ENCODE data around the gene RMND1.
"Not testable (repeated sequence)": the region's sequence is repeated elsewhere in the genome, so short reads cannot be mapped to it uniquely, and the experiment has no call there.

RMND1 gene

DNA sequence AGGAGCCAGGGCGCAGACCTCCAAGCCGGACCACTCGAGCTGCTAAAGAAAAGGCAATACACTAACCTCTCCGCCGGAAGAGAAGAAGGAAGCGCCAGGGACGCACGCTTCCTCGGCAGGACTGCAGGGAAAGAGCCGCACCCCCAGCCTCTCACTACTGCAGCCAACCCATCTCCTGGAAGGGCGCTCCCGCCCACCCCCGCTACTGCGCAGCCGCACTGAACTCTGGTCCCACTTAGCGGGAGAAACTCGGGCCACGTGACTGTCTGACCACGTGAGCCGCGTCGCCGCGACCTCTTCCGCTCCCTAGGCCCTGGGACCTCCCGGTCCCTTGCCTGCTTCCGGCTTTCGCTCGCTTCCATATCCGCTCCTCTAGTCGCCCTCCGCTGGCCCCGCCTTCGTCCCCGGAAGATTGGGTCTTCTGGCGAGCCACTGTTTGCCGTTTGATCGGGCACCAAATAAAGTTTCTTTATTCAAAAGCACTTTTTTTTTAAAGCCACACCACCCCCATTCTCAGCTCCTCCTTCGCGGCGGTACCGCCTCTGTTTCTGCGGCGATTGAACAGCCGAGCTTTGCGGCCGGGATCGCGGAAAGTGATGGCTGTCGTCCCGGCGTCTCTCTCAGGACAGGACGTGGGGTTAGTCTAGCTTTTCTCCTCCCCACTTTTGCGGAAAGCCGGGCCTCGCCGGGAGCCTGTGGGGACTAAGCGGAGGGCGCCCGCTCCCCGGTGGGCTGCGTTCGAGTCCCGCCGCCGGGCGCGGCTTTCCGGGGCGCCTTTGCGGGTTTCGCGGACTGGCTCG lies at the start of gene RMND1:
RMND1 (minus strand) TSS at position 177 of the 800 bp plus-strand sequence. CDS start 6,315 bp downstream, outside the sequence.
- peak; percentile 99 for DNase-seq

DNA sequence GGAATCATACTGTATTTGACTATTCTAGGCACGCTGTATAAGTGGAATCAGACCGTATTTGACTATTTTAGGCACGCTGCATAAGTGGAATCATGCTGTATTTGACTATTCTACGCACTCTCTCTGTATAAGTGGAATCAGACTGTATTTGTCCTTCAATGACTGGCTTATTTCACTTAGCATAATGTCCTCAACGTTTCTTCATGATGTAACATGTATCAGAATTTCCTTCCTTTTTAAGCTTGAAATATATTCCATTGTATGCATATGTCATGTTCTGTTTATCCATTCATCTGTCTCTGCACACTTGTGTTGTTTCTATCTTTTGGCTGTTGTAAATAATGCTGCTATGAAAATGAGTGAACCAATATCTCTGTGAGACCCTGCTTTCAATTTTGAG lies 47.6 kb upstream of the RMND1 start:
- no peak for DNase-seq

DNA sequence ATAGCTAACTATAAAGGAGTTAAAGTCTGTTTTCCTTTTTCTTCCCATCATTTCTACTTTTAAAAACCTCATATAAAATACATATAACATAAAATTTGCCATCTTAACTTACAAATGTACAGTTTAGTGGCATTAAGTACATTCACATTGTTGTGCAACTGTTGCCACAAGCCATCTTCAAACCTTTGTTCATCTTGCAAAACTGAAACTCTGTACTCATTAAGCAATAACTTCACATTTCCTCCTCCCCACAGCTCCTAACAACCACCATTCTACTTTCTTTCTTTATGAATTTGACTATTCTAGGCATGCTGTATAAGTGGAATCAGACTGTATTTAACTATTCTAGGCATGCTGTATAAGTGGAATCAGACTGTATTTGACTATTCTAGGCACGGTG lies 46.4 kb upstream of the RMND1 start:
- DNase-seq: no peak

DNA sequence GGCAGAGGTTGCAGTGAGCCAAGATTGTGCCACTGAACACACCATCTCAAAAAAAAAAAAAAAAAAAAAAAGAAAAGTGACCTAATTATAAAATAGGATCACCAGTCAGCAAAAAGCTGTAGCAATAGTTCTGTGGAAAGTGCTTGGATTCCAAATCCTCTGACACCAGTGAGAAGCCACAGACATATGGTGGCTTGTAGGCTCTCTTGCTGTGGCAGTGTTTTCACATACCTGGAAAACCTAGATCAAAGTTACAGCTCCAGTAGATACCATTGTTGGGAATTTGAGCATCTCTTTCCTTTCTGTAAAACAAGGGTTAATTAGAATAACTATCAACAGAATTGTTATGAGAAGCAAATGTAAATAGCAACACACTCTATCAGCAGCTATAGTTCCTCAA lies 46.0 kb upstream of the RMND1 start:
- DNase-seq: no peak

- DNase-seq: no peak
Measured at GRCh38 chr6:151495380-151495779, 43.5 kb upstream of the RMND1 start.

GRCh38 chr6:151494936-151495320 lies 43.0 kb upstream of the RMND1 start:
- DNase-seq: no peak

DNA sequence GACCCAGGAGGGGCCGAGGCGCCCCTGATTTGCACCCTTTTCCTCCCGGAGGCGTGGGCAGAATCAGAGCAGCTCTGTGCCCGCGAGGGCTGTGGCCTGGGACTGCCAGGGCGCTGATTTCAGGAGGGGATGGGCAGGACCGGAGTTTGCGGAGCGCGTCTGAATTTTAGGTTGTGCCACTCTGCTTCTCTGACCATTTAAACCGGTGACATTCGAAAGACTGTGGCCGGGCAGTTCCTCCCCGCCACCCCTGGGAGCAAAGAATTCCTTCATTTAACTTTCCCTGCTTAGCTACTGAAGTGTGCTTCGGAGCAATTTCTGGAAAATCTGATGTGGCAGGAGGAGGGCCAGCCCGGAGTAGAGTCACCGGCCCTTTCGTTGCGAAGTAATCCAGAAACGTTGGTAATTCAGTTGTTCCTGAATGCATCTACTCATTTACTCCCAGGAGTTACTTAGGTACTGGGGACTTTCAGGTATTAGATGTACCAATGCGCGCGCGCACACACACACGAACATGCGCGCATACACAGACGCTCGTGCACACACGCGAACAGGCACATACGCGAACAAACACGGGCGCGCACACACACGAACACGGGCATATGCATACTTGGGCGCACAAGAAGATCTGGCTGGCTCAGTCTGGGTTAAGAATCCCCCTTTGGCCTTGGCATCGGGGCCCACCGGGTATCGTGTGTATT lies 42.5 kb upstream of the RMND1 start:
- DNase-seq: no peak

- DNase-seq: peak; percentile 6
Measured at GRCh38 chr6:151493804-151494234, 41.9 kb upstream of the RMND1 start, which contains the start of gene CCDC170. Gene CCDC170, plus strand, starts transcription at chr6:151494017. Its CDS starts 112 bp downstream, at chr6:151494129.

DNA sequence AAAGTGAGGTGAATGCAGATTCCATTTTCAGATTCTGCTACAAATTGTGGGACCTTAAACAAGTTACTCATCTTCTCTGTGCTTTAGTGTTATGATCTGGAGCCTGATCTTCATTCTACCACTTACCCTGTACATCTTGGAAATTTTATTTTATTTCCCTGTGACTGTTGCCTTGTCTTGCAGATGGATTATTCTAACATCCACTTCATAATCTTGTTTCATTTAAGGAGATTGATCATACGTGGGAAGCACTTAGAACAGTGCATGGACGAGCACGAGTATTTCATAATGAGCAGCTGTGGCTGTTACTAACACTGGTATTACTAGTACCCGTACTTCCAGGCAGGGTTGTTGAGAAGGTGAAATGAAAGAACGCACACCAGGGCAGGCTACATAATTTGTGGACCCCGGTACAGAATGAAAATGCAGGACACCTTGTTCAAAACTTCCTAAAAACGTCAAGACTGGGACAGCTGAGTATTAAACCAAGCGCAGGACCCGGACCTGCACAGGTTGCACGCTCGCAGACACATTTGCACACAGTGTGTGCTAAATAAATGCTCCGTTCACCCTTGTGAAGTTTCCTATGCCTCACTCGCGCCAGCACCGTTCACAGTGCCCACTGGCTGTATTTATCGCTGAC lies 41.4 kb upstream of the RMND1 start:
- DNase-seq: no peak

DNA sequence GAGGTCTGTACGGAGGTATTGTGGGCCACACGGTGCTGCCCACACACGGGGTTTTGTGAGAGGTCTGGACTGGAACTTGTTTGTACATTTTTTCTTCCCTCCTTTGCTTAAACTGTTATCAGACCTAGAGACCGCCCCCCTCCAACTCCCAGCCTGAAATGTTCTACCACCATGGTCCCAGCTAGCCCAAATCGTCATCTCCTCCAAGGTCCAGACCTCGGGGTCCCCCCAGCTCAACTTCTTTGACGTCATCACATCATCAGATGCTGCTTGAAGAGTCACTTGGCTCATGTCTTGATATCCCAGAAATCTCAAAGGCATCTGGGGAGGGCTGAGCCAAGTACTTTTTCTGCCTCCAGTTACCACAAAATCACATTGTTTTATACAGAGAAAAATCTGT lies 39.1 kb upstream of the RMND1 start:
- no peak for DNase-seq

DNA sequence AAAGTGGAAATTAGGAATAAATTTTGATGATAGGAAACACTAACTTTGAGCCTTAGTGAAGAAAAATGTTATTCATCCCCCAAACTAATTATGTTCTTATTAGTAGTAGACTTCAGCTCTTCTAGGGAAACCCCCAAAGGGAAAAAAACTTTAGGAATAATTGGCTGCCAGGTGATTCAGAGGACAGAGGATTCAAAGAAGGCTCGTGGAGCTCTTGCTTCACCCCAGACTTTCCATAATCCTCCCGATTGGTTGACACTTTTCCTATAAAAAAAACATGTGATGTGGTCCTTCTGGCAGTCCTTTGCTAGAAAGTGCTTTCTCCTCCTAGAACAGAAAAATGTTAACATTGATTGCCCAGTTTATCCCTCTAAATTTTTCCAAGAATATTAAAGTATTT lies 36.3 kb upstream of the RMND1 start:
- DNase-seq: no peak

- DNase-seq: no peak
Measured at GRCh38 chr6:151483994-151484393, 32.1 kb upstream of the RMND1 start.

DNA sequence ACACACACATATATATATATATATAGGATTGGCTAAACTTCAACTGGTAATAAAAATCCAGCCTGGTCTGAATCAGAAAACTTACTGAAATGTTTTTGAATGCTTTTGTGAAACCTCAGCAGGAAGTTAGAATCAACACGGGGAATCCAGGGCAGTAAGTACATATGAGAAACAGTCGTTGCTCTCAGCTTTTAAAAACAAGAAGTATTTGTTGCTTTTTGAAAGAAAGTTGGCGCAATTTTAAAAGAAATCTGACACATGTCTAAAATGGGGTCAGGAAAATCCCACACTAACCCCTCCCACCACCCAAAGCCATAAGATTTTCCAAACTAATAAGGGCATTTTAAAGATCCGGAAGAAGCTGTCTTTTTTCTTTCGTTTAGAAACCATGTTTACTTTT lies 30.4 kb upstream of the RMND1 start:
- DNase-seq: peak; percentile 48

DNA sequence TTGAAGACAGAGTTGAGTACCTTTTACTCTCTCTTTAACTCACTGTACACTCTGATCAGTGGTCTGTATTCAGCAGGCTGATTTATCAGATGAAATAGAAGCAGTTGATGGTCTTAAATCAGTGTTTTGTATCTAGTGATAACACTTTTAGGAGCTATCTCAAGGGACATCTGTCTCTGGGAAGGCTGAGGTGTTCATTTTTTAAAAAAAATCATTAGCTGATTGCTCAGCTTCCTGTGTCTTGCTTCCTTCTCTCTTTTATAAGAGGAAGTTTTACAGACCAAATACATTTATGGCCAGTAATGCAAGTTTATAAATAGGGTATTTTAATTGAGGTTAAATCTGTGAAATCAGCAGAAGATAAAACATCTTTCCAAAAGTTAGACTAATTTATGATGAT lies 29.9 kb upstream of the RMND1 start:
- DNase-seq: peak; percentile 22

GRCh38 chr6:151478670-151479069 lies 26.7 kb upstream of the RMND1 start:
- DNase-seq: no peak

DNA sequence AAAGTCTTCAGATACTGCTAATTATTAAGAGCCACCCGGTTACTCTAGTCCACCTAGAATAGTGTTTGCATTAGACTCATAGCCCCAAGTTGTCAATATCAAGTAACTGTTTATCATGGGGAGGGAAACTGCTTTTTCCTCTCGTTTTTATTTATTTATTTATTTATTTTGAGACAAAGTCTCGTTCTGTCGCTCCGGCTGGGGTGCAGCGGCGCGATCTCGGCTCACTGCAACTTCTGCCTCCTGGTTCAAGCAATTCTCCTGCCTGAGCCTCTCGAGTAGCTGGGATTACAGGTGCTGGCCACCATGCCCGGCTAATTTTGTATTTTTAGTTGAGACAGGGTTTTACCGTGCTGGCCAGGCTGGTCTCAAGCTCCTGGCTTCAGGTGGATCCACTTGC lies 25.8 kb upstream of the RMND1 start:
- DNase-seq: no peak

DNA sequence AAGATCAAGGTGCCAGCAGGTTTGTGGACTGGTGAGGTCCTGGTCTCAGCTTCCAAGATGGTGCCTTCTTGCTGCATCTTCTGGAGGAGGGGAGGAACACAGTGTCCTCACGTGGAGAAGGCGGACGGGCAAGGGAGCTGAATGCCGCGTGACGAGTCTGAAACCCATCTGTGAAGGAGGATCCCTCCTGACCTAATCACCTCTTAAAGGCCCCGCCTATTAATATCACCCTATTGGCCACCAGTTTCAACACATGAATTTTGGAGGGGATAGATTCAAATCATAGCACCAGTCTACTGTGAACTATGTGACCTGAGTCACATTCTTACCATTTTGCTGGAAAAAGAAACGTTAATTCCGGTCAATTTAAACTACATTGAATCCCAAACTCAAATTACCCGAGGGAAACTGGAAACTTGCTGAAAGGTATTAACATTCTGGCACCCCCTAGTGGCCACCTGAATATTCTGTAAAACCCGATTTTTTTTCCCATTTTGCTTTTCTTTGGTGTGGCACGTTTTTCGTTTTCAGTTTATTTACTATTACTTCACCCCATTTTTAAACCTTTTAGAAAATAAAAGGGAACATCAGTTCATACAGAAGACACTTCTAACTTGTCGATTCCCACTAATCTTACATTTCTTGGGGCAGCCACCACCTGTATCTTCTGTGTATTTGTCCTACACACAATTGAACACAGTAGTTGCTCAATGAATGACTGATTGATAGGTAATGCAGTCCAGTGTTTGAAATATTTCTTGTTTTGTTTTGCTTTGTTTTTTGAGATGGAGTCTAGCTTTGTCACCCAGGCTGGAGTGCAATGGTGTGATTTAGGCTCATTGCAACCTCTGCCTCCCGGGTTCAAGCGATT lies 24.0 kb upstream of the RMND1 start:
- peak; percentile 63 for DNase-seq

- no peak for DNase-seq
Measured at GRCh38 chr6:151464702-151465101, 12.8 kb upstream of the RMND1 start.

GRCh38 chr6:151461673-151462072 lies 9.7 kb upstream of the RMND1 start:
- DNase-seq: no peak

DNA sequence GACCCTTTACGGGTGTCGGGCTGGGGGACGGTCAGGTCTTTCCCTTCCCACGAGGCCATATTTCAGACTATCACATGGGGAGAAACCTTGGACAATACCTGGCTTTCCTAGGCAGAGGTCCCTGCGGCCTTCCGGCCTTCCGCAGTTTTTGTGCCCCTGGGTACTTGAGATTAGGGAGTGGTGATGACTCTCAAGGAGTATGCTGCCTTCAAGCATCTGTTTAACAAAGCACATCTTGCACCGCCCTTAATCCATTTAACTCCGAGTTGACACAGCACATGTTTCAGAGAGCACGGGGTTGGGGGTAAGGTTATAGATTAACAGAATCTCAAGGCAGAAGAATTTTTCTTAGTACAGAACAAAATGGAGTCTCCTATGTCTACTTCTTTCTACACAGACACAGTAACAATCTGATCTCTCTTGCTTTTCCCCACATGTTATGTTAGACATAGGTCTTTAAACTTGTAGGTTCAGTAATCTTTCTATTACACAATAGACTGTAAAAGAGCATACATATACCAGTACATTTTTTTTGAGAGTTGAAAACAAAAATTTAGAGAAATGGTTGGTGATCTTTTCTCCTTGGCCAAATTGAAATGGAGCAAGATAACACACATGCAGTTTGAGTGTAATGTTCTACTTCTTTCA lies 3.9 kb upstream of the RMND1 start:
- DNase-seq: not testable (repeated sequence)

DNA sequence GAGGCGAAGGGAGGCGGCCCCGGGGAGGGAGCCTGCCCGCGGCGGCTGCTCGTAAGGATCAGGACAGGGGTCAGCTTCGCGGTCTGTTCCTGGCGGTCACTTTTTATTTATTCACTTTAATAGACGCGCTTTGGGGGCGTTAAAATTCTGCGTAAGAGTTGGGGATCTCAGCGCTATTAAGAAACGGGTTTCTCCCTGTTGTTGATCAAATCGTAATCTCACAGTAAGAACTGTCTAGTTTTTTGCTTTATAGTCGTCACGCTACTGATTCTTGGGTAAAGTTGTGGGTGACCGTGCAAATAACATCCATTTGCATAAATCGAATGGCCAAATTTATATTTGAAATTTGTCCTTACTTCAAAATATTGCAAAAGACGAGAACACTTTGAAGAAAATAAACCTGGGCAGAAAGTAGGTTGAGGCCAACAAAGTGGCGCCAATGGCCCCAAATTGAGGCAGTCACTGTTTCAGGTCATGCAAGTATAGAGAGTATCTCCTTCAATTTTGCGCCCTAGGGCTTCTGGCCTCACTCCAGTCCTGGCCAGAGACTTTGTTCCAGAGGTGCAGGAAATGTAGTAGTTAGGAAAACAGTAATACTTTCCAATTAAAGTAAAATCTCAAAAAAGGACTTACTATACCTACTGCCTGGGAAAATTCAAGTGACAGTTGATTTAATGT lies 963 bp upstream of the RMND1 start:
- no peak for DNase-seq

Data from CD4-positive, alpha-beta T cell treated with Interleukin-17A for 1 hour (primary cell).